D721Med (cell line): ENCODE measurements around the gene SEMA7A.

Experiments
- DNase-seq: peaks from one replicate; pipeline ENCODE4 v3.0.0; 2011; ENCODE audit warnings: low spot score; ENCODE audit not compliant: insufficient read length
- FAIRE-seq: peaks from 2 replicates; lab custom pipeline; 2011; peaks lifted over from hg19 to GRCh38; lab: Jason Lieb, UNC
- CTCF ChIP-seq: IDR thresholded peaks from 2 replicates; pipeline ENCODE4 v1.5.1; 2012; ENCODE audit warnings: mild to moderate bottlenecking, control low read depth; ENCODE audit not compliant: insufficient read depth; ENCODE audit errors: missing control alignments

Gene SEMA7A

GRCh38 chr15:74387141-74387541 lies 46.6 kb downstream of the SEMA7A start:
- no peak for FAIRE-seq
- no peak for DNase-seq

DNA sequence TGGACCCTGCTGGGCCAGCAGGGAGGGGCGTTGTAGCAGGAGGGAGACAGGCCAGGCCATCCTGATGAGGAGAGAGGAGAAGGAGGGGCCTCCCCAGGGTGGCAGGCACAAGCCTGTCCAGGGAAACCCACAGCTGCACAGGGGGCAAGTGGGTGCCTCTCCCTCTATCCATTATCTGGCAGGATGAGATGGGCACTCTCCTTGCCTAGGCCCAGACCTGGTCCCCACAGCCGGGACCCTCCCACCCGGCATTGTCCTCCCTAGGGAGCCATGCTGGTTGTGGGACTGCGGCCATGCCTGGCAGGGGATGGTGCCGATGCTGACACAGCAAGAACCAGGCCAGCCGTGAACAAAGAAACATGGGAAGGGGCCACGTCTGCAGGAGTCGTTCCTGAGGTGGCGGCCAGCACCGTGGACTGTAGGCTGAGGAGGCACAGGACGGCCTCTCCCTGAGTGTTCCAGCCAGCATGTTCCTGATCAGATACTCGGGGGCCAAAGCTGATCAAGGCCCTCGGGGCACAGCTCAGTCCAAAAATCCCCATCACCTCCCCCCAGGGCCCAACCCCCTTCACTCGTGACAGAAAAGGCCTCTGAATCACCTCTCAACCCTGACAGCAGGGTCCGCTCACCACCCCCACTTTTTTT lies 47.1 kb downstream of the SEMA7A start:
- no peak for TF ChIP-seq CTCF
- DNase-seq: no peak
- no peak for FAIRE-seq

More at GRCh38 chr15:74387141-74387541, 46.6 kb downstream of the SEMA7A start:
- no peak for TF ChIP-seq CTCF

GRCh38 chr15:74385733-74386132 lies 48.0 kb downstream of the SEMA7A start:
- FAIRE-seq: no peak
- no peak for DNase-seq
- no peak for TF ChIP-seq CTCF

DNA sequence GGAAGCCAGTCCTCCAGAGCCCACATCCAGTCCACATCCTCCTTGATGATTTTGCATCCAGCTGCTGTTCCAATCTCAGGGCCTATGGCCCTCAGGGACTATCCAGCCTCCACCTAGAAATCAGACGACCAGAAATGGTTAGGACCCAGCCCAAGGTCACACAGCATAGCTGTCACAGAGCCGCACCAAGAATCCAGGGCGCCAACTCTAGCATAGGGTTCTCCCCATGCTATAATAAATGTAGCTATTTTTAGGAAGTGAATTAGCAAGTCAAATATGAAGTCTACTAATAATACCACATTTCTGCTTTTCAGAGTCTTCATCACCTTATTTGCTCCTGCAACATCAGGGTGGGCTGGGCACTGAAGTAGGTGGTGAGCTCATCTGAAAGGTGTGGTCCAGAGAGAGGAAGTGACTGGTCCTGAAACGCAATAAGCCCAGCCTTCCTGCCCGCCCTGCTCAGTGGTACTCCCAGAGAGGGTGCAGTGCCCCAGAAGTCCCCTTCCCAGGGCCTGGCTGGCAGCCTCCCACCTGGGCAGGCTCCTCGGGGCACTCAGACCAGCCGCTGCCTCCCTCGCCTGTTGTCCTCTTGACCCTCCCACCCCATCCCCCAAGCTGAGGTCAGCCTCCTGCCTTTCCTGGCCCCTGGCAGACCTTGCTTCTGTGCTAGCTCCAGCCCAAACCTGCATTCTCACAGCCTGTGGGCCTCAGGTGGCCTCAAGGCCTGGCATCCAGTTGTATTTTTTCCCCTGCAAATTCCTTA lies 48.7 kb downstream of the SEMA7A start:
- TF ChIP-seq CTCF: no peak
- FAIRE-seq: no peak
- no peak for DNase-seq

GRCh38 chr15:74384566-74384880 lies 49.2 kb downstream of the SEMA7A start:
- FAIRE-seq (no peak), DNase-seq (no peak)
- no peak for TF ChIP-seq CTCF

DNA sequence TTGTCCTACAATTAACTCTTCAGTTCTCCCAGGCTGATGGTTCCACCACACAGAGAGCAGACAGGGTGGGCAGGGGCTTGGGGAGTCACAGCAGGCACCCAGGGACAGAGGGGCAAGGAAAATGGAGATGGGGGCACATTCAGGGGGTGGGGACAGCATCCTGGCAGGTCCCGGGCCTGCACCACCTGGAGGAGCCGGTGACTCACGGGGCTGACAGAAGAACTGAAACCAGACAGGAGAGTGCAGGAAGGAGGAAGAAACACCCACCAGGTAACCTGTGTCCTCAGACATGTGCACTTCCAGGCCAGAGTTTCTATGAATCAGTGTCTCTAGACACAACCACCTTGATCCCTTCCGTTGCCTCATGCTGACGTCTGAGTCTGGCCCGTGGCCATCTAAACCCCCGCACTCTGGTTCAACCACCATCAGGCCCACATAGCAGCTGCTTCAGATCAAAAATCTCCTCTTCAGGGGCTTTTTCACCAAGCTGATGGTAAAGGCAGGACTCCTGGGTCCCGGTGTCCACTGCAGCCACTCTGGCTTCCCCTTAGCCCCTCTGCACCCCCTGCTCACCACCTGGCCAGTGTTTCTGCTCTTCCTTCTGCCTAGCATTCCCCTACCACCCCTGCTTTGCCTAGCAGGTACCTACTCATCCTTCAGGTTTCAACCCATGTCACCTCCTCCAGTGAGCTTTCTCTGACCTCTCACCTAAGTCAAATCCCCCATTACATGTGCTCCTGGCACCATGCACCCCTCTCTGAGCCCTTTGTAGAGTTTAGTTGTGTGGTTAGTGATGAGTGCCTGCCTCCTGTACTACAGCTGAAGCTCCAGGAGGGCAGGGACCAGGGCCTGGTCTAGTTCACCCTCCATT lies 49.8 kb downstream of the SEMA7A start:
- no peak for TF ChIP-seq CTCF
- DNase-seq: no peak
- no peak for FAIRE-seq
